HG02571 (cell line): ENCODE data around the gene CNBP.
A peak's percentile ranks its signal among the peaks of the same experiment; 100 is the strongest.
"Not testable (repeated sequence)": the region's sequence is repeated elsewhere in the genome, so short reads cannot be mapped to it uniquely, and the experiment has no call there.

Experiments used
- ATAC-seq: cut with Tn5 transposase; IDR thresholded peaks from one replicate; pipeline ENCODE4 v1.9.1; 2021; ENCODE audit warnings: mild to moderate bottlenecking, moderate library complexity; ENCODE audit not compliant: unreplicated experiment

Gene CNBP

GRCh38 chr3:129185783-129186182 is 2.1 kb upstream of the CNBP start:
- no peak for ATAC-seq

- ATAC-seq, result not testable (repeated sequence)
Observed at GRCh38 chr3:129184784-129185542, 1.3 kb upstream of the CNBP start.

GRCh38 chr3:129184396-129184657 is 631 bp upstream of the CNBP start:
- ATAC-seq, result no peak

DNA sequence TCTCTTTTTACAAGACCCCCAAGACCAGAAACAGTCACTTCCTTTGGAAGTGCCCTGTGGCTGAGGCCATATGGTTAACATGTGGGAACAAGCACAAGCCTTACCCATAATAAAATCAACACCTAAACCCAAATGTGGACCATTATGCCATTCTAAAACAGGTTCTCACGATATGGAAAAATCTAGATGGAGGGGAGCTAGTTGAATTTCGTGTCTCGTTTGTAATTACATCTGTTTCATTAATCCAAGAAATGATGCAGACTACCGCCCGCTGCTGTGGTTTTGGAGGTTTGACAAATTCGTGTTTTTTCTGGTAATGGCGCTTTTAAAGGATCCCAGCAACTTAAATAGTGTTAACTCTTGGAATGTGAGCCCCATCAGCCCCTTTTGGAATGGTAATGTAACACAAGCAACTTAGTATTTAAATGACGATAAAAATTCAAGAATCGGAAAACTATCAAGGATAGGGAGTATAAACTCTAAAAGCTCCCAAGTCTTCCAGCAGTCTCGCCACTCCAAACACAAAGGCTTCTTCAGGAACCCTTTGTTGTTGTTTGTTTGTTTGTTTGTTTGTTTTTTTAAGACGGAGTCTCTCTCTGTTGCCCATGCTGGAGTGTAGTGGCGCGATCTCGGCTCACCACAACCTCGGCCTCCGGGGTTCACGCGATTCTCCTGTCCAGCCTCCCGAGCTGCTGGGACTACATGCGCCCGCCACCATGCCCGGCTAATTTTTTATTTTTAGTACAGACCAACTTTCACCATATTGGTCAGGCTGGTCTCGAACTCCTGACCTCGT is 1.1 kb downstream of the CNBP start:
- no peak for ATAC-seq

- no peak for ATAC-seq
Observed at GRCh38 chr3:129181819-129182218, 1.9 kb downstream of the CNBP start.

GRCh38 chr3:129180461-129180860 is 3.2 kb downstream of the CNBP start:
- no peak for ATAC-seq

DNA sequence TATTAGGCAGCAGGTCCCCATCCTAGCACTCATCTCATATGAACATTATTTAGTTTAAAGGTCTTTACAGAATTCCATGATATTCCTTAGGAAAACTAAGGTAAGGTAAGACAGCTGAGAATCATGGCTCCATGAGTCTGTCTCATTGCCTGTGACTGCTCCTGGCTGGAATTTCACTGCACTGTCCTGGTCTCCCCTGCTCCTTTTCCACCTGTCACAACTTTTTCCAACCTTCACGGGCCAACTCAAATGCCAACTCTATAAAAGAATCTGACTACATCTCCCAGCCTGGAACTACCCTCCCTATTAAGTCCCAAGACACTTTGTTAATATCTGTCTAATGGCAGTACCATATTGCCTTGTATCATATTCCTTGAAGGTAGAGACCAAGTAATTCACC is 7.6 kb downstream of the CNBP start:
- ATAC-seq, result no peak

GRCh38 chr3:129173725-129174124 is 10.0 kb downstream of the CNBP start:
- no peak for ATAC-seq

GRCh38 chr3:129173206-129173605 is 10.5 kb downstream of the CNBP start:
- ATAC-seq, result no peak

- ATAC-seq, result no peak
Observed at GRCh38 chr3:129166579-129167332, 16.9 kb downstream of the CNBP start.

- ATAC-seq, result not testable (repeated sequence)
Observed at GRCh38 chr3:129165594-129165993, 18.1 kb downstream of the CNBP start.

DNA sequence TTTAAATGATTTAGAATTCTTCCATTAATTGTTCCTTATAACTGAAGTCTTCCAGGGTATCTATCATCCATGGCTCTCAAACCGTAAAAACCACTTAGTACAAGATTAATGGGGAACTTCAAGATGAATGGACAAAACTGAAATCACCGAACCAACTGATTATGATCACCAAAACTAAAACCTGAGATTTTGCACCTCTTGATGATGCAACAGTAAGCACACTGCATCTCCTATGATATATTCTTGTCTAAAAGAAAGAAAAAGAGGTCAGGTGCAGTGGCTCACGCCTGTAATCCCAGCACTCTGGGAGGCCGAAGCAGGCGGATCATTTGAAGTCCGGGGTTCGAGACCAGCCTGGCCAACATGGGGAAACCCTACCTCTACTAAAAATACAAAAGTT is 19.2 kb downstream of the CNBP start:
- ATAC-seq, result no peak

GRCh38 chr3:129162729-129163579 is 20.7 kb downstream of the CNBP start:
- ATAC-seq, result no peak

GRCh38 chr3:129161860-129162271 is 21.8 kb downstream of the CNBP start:
- no peak for ATAC-seq

DNA sequence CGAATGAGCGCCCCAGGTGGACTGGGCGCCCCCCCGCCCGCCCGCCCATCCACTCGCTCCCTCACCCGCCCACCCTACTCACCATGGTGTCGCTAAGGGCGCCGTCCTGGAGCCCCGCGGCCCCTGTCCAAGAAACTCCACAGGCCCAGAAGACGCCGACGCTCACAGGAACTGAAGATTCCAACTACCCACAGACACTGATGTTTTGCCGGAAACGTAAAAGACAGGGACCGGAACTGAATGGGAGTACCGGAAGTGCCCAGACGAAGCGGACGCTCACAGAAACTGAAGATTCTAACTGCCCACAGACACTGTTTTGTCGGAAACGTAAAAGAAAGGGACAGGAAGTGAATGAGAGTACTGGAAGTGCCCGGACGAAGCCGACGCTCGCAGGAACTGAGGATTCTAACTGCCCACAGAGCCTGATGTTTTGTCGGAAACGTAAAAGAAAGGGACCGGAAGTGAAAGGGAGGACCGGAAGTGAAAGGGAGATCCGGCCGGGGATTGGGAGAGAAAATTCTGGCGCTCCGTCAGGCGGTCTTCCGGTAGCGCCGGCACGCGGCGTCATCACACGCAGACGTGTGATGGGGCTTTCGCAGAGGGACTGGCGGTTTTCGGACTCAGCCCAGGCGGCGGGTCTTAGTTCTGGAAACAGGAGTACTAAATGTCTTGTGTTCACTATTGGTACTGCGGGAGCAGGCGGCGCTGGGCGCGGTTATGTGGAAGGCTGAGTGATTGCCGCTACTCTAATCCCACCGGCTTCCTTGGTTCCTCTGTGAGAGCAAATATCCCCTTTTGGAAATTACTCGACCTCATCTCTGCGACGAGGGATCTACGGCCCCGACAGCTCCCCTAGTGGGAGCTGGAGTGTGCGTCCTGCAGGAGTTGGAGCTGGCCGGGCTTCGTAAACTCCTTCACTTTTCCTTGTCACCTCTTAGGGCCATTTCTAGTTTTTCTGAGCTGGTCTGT is 22.5 kb downstream of the CNBP start, which contains the start of gene ISY1:
TSS of gene ISY1 (minus strand) at position 173 of the 969 bp plus-strand sequence. CDS start at position 85, 88 bp downstream.
- peak; percentile 80 for ATAC-seq

GRCh38 chr3:129144786-129145185 is 38.9 kb downstream of the CNBP start:
- ATAC-seq, result no peak

DNA sequence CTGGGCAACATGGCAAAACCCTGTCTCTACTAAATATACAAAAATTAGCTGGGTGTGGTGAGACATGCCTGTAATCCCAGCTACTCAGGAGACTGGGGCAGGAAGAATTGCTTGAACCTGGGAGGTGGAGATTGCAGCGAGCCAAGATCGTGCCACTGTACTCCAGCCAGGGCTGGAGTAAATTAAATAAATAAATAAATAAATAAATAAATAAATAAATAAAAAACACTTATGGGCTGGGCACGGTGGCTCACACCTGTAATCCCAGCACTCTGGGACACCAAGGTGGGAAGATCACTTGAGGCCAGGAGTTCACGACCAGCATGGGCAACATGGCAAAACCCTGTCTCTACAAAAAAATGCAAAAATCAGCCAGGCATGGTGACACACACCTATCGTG is 42.7 kb downstream of the CNBP start:
- not testable (repeated sequence) for ATAC-seq

- no peak for ATAC-seq
Observed at GRCh38 chr3:129139911-129140310, 43.8 kb downstream of the CNBP start.

DNA sequence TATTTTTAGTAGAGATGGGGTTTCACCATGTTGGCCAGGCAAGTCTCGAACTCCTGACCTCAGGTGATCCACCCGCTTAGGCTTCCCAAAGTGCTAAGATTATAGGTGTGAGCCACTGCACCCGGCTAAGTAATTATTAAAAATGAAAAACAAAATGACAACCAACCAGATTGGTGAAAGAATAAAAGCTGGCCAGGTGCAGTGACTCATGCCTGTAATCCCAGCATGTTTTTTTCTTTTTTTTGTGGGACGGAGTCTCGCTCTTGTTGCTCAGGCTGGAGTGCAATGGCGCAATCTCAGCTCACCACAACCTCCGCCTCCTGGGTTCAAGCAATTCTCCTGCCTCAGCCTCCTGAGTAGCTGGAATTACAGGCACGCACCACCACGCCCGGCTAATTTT is 47.4 kb downstream of the CNBP start:
- ATAC-seq, result not testable (repeated sequence)
